Urothelium cell line (cell line): Measurements from ENCODE around the gene PANX2.
A peak's percentile ranks its signal among the peaks of the same experiment; 100 is the strongest.
"Not testable (repeated sequence)": the region's sequence is repeated elsewhere in the genome, so short reads cannot be mapped to it uniquely, and the experiment has no call there.

Source experiments
- DNase-seq: peaks from one replicate; pipeline ENCODE4 v3.0.0; 2011; ENCODE audit warnings: low spot score, mixed read lengths
- FAIRE-seq: peaks from 2 replicates; lab custom pipeline; 2011; peaks lifted over from hg19 to GRCh38; lab: Jason Lieb, UNC

The PANX2 gene

DNA sequence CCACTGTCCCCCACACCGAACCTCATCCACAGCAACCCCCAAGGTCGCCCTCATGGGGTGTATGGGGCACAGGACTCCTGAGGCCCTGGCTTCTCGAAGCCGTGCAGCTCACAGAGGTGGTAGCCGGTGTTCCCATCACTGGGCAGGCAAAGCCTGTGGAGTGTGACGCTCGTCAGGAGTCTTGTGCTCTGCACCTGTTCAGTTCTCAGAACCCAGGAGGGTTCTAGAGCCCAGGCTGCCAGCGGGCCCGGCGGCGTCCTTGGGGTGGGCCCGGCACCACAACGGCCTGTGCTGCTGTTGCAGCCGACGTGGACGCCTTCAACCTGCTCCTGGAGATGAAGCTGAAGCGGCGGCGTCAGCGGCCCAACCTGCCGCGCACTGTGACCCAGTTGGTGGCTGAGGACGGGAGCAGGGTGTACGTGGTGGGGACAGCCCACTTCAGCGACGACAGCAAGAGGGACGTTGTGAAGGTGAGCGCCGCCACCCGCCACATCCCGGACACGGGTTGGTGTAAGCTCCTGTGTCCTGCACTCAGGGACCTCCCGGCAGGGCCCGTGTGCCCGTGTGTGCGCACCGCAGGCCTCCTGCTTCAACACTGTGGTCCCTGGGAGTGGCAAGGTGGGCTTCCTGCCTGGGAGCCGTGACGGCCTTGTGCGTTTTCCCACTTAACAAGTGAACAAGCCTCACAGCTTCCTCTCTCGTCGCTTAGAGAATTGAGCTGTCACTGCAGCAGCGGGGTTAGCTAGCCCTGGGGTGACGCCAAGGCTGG lies 23.7 kb downstream of the PANX2 start:
- FAIRE-seq (no peak), DNase-seq (no peak)

DNA sequence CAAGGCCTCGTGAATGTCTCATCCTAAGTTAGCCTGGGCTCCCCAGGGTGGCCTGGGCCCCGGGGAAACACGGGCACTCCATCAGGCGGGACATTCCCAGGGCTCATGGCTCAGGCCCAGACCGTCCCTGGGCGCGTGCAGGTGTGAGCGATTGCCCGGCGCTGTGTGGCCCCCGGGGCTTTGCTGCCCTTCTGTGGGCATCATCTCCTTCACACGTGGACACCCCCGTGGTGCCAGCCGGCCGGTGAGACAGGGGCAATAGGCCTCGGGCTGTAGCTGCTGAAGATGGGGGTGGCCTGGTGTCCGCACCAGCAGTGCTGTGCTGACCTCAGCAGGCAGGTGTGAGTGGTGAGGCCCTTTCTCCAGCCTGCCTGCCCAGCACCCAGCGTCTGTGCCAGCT lies 25.7 kb downstream of the PANX2 start:
- DNase-seq (no peak), FAIRE-seq (no peak)

DNA sequence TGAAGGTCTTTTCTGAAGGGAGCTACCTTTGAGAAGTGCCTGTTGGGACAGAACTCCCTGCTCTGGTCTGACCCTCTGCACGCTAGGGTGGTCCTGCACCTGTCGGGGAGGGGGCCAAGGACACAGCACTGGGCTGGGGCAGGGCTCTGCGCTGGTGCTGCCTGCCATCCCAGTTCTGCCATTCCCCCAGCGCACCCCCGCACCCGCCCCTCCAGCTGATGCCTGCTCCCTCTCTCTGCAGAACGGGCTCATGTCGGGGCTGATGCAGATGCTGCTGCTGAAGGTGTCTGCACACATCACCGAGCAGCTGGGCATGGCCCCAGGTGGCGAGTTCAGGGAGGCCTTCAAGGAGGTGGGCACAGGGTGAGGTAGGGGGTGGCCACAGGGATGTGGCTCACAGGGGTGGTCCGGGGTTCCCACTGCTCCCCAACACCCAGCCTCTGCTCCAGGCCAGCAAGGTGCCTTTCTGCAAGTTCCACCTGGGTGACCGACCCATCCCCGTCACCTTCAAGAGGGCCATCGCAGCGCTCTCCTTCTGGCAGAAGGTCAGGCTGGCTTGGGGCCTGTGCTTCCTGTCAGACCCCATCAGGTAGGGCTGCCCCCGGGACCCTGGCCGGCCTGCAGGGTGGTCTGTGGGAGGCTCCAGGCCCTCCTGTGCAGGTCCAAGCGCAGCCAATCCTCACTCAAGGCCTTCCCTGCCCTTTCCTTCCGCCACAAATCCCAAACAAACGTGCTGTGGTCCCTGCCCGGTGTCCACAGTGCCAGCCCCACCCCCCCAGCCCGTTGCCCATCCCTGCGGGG lies 26.7 kb downstream of the PANX2 start:
- DNase-seq: no peak
- FAIRE-seq: no peak

DNA sequence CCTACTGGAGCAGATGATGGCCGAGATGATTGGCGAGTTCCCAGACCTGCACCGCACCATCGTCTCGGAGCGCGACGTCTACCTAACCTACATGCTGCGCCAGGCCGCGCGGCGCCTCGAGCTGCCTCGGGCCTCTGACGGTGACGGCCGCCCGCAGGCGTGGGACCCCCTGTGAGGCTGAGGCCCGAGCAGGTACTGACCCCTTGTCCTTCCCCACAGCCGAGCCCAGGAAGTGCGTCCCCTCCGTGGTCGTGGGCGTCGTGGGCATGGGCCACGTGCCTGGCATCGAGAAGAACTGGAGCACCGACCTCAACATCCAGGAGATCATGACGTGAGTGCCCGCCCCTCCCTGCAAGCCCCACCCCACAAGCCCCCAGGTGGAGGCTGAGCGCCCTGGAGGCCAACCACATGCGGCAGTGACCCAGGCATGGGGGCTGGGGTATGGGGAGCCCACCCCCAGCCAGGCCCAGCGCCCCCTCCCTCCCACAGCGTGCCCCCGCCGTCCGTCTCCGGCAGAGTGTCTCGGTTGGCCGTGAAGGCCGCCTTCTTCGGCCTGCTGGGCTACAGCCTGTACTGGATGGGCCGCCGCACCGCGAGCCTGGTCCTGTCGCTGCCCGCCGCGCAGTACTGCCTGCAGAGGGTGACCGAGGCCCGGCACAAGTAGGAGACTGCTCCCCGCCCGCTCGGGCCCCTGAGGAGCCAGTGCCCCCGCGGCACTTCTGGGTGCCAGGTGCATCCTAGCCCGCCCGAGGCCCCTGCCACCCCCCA lies 27.5 kb downstream of the PANX2 start:
- FAIRE-seq (no peak), DNase-seq (no peak)

DNA sequence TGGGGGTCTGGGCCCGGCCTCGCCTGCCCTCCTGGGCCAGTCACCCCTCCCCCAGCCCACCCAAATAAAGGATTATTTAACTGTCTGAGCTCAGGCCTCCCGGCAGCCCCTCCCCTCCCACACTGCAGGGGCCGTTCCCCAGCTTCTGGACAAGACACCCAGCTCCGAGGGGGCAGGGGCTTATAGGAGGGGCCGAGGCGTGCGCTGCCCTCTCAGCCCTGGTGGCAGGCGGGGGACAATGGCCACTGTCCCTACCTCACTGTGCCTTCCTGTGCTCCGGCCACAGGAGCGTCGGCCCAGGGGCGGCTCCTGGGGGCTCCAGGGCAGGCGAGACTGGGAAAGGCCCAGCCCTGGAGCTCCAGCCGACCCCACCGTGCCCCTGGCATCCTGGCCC lies 28.1 kb downstream of the PANX2 start:
- no peak for DNase-seq
- FAIRE-seq: no peak

DNA sequence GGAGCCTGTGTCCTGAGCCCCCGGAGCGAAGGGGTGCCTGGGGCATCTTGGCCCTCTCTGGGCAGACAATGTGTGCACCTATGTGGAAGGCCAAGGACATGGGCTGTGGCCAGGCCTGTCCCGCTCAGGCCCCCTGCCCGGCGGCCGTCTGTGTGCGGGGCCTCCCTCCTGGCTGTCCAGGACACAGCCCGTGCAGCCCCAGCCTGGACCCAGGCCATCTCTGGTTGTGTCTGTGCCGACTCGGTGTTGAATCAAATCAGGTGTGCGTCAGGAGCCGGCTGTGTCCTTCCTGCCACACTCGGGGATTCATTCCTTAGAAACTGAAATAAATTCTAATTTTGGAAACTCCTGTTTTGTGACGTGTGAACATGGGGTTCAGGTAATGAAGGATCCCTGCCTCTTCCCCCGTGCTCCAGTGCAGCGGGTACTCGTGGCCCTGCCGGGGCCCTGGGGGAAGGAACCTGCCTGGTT lies 28.8 kb downstream of the PANX2 start:
- FAIRE-seq: no peak

DNA sequence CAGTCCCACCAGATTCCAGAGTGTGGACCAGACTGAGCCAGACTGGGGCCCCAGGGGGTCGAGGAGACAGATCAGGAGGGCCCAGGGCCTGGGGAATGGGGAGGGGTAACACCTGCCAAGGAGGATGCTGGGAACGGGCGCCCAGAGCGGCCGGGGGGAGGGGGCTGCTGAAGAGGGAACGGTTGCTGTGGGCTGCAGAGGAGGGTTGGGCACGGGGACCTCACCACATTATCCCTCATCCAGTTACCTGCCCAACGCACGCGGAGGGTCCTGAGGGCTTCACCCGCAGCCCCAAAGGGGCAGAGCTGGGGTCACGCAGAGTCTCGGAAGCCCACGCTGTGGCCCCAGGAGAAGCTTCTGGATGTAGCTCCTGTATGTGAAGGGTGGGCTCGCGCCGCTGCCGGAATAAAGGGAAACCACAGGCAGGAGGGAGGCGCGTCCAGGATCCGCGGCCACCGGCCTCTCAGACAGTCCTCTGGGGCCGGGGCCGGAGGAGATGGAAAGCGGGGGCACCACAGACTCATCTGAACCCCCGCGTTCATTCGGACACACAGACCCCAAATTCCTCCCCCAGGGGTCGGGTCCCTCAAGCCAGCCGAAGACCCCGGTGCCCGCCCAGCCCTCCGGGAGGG lies 29.4 kb downstream of the PANX2 start:
- DNase-seq: no peak
- no peak for FAIRE-seq

More for the DNA sequence above, 28.8 kb downstream of the PANX2 start:
- DNase-seq: no peak

DNA sequence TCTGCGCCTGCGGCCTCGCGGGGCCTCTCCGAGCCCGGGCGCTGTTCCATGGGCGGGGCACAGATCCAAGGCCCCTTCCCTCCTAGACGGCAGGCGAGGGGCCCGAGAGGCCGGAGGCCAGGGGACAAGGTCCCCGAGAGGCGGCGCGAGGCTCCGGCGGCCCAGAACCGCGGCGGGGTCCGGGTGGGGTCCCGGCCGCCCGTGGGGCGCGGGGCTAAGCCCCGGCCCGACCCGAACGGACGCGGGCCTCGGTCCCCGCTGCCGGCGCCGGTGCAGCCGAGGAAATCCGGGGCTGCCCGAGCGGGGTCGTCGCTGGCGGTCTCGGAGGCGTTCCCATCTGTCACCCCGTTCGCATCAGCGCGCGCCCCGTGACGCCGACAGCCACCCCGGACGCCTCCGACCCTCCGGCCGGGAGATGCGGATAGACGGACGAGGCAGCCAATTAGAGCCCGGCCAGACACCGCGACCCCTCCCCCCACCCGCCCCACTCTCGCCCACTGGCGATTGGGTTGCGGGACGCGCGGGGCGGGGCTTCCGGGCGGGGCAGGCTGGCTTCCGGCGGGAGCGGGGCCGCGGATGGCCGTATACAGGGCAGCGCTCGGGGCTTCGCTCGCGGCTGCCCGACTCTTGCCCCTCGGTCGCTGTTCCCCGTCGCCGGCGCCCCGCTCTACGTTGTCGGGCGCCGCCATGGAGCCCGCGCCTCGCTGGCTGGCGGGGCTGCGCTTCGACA lies 30.1 kb downstream of the PANX2 start, which contains the start of gene SELENOO:
Gene SELENOO (plus strand): TSS at position 551 of the 730 bp plus-strand sequence. CDS start 26 bp downstream, at position 577.
- DNase-seq (peak; percentile 99), FAIRE-seq (no peak)

DNA sequence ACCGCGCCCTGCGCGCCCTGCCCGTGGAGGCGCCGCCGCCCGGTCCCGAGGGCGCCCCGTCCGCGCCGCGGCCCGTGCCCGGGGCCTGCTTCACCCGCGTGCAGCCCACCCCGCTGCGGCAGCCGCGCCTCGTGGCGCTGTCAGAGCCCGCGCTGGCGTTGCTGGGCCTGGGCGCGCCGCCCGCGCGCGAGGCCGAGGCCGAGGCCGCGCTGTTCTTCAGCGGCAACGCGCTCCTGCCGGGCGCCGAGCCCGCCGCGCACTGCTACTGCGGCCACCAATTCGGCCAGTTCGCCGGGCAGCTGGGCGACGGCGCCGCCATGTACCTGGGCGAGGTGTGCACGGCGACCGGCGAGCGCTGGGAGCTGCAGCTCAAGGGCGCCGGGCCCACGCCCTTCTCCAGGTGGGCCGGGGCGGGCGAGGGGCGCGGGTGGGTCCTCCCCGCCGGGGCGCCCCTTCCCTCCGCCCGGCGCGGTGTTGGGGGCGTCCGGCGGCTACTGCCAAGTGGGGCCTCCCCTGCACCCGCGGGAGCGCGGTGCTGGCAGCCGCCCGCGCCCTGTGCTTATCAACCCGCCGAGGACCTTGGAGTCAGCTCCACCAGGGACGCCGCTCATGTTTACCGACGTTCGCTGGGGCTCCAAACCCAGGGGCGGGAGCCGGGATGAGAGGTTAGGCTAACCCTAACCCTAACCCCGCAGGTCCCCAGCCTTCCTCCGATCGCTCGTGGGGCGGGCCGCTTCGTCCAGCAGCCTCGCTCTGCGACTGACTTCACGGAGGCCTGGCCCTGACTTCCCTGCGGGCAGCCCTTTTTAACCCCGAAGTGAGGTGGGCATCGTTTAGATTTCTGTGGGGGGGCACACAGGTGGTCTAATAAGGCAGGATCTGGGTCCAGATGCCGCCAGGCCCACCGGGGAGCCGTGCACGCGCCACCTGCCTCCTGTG lies 30.9 kb downstream of the PANX2 start:
- no peak for FAIRE-seq
- DNase-seq: peak; percentile 40

DNA sequence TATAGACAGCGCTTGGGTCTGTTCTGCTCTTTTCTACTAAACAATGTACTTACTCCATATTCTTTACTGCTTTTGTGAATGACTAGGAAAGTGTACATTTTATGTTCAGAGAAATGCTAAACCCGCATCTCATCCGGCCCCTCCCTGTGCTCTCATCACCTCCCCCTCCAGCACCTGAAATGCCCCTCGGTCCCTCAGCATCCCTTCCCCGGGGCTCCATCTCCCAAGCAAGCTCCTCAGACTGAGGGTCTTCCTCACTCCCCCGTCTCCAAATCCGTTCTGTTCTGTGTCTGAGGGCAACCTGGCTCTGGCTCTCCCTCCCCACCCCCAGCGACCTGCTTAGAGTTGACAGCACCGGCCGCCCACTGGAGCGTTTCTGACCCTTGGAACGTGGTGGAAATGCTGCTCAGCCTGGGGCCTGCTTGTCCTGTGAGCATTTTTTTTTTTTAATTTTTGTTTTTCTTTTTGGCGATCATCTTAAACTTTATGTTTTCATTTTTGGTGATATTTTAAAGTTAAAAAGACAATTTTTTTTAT lies 31.7 kb downstream of the PANX2 start:
- FAIRE-seq (no peak), DNase-seq (no peak)

DNA sequence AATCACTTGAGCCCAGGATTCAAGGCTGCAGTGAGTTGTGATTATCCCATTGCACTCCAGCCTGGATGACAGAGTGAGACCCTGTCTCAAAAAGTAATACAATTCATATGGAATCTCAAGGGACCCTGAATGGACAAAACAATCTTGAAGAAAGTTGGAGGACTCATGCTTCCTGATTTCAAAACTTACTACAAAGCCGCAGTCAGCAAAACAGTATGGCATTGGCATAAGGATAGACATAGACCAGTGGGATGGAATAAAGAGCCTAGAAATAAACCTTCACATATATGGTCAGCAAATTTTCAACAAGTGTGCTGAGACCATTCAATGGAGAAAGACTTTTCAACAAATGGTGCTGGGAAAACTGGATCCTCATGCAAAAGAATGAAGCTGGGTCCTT lies 32.8 kb downstream of the PANX2 start:
- DNase-seq: no peak
- FAIRE-seq: no peak

DNA sequence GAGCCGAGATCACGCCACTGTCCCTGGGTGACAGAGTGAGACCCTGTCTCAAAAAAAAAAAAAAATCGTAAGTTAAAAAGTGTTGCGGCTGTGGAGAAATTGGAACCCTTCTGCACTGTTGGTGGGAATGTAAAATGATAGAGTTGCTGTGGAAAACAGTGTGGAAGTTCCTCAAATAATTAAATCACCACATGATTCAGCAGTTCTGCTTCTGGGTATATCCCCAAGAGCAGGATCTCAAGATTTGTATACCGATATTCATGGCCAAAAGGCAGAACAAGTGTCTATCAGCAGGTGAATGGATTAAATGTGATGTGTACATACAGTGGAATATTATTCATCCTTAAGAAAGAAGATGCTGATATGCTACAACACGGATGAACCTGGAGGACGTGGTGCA lies 34.0 kb downstream of the PANX2 start:
- FAIRE-seq: peak; percentile 20
- no peak for DNase-seq

DNA sequence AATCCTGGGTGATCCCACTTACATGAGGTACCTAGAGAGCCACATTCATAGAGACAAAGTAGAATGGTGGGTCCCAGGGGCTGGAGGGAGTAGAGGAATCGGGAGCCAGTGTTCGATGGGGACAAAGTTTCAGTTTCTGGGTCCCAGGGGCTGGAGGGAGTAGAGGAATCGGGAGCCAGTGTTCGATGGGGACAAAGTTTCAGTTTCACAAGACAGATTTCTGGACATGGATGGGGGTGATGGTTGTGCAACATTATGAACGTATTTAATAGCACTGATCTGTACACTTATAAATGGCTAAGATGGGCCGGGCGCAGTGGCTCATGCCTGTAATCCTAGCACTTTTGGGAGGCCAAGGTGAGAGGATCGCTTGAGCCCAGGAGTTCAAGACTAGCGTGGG lies 34.5 kb downstream of the PANX2 start:
- not testable (repeated sequence) for FAIRE-seq

DNA sequence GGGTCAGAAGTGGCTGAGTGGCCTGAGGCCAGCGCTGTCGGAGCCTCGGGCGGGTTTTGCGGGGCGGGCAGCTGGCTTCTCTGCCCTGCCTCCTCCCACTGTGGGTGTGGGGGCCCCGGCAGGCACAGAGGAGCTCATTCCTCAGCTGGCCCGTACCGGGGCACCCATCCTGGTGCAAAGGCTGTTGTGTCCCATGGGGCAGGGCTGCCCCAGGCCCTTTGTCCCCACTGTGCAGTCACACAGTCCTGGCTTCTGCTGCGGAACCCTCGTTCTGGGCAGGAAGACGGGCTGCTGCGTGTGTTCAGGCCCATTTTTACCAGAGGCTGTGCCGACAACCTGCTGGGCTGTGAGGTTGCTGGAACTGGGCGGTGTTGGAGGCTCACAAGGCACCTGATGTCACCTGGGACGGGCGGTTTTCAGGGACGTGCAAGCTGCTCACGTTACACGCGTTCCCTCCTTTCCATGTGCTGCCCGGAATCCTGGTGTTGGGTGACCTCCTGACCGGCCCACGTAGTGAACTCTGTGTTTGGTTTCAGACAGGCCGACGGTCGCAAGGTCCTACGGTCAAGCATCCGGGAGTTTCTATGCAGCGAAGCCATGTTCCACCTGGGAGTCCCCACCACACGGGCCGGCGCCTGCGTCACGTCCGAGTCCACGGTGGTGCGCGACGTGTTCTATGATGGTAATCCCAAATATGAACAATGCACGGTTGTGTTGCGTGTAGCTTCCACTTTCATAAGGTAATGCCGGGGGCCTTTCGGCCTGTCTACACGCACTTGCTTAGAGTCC lies 35.4 kb downstream of the PANX2 start:
- DNase-seq: no peak

More for the DNA sequence above, 34.5 kb downstream of the PANX2 start:
- not testable (repeated sequence) for DNase-seq

DNA sequence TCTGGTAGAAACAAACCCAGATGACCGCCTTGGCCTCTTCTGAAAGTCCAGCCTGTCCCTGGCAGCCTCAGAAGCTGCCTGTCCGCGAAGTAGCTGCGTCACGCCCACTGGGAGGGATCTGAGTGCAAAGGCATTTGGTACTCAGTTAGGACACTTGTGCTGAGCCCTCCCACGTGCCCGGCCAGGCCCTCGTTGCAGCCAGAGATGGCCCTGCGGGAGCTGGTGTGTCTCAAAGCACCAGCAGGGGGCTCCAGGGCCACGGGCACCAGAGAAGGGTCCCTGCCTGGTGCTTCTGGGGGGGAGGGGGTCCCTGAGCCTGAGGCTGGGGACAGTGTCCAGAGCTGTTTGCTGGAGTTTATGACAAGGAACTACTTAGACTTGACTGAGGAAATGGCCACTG lies 36.1 kb downstream of the PANX2 start:
- FAIRE-seq (no peak), DNase-seq (peak; percentile 68)

More for the DNA sequence above, 35.4 kb downstream of the PANX2 start:
- no peak for FAIRE-seq

DNA sequence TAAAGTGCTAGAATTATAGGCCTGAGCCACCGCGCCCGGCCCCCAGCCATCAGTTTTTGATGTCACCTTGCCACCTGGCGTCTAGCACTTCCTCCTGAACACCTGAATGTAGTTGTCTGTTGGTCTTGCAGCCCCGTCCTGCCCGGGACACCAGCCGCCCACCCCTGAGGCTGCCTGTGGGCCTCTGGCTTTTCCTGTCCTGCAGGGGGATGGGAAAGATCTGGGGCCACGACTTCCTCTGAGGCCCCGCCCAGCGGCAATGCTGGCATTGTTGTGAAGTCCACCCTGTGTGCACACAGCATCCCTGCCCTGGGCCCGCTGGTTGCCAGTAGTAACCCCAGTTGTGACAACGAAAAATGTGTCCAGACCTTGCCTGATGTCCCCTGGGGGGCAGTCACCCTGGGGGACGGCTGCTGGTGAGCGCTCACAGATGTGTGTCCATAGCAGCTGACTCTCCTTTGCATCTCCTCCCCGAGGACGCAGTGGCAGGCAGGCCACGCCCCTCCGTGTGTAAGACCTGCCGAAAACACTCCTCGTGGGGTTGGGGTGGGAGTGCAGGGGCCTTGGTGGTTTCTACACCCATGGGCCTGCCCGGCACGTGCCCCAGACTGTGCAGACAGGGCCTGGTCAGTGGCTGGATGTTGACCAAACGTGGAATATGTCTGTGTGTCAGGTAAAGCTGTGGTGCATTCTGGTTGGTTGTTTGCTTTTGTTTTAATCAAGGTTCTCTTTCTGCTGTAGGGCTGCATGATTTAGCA lies 37.0 kb downstream of the PANX2 start:
- FAIRE-seq (no peak), DNase-seq (no peak)

DNA sequence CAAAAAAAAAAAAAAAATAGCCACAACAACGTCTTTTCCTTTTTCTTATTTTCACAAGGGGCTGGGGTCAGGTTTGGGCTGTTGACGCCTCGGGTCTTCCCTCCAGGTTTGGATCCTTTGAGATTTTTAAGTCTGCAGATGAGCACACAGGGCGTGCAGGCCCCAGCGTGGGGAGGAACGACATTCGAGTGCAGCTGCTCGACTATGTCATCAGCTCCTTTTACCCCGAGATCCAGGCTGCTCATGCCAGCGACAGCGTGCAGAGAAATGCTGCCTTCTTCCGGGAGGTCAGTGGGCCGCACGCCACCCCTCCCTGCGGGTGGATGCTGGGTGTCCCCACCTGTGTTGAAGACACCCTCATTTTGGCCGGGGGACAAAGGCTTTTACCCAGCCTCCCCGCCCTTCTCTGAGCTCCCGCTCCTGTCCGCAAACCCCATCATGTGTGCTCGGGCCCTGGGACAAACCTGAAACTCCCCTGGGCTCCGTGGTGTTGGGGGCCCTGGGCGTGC lies 38.0 kb downstream of the PANX2 start:
- DNase-seq (no peak), FAIRE-seq (no peak)
